ENCODE measurements around the gene CBX3. TPM values are rescaled to one million over a fixed set of nuclear protein-coding genes. Genes with fewer than 3 reads are reported as not detected.

CBX3 gene
- total RNA-seq, 1 experiment from 2014 or later = 308 TPM

GRCh38 chr7:26197153-26198115, 4.1 kb upstream of the CBX3 start:
- Histone ChIP-seq H3K79me2 (ENCODE audit: low read depth) (peaks cover 91% of the 10 kb centered on the region), H3K4me3 (peak overlapping the region; percentile 98), H4K20me1 (ENCODE audit: insufficient read depth) (peaks cover 75% of the 10 kb centered on the region), H3K4me2 (peak overlapping the region; percentile 84), H3K4me1 (replicated peaks; ENCODE audit: insufficient read depth) (peaks cover 35% of the 10 kb centered on the region), H3K9me3 (ENCODE audit: insufficient read depth, low read depth) (no peaks in the 10 kb centered on the region), H3K36me3 (ENCODE audit: low read depth) (peaks cover 69% of the 10 kb centered on the region), H3F3A (ENCODE audit: insufficient read depth, low read depth) (peaks cover 78% of the 10 kb centered on the region), H2AFZ (no peak overlapping the region), H3K27ac (peak overlapping the region; percentile 92), H3K9me2 (ENCODE audit: insufficient read depth) (no peaks in the 10 kb centered on the region), H3K27me3 (ENCODE audit: insufficient read depth, low read depth) (no peaks in the 10 kb centered on the region)
- POLR2A ChIA-PET (ENCODE audit: unreplicated experiment) = interaction anchor here (0.6 to 2.0 kb wide), 2 partner anchors 20 to 45 kb away, joined by 8 to 33 read pairs; partner anchors contain the start of gene NFE2L3
- DNase-seq = no peak
- TSS peak; percentile 0 for BruUV-seq (replicated peaks)
- CTCF ChIA-PET = interaction anchor here (0.6 to 2.3 kb wide), 7 partner anchors 9 to 302 kb away, joined by 3 to 16 read pairs (median 4); no protein-coding TSS in a partner anchor
- intact Hi-C loops (cut with micrococcal nuclease; ENCODE audit: unreplicated experiment) = loop anchor here (1.0 to 10.0 kb wide), 3 partner anchors 106 to 470 kb away; no protein-coding TSS in a partner anchor
- TF ChIP-seq, protein P1, sequence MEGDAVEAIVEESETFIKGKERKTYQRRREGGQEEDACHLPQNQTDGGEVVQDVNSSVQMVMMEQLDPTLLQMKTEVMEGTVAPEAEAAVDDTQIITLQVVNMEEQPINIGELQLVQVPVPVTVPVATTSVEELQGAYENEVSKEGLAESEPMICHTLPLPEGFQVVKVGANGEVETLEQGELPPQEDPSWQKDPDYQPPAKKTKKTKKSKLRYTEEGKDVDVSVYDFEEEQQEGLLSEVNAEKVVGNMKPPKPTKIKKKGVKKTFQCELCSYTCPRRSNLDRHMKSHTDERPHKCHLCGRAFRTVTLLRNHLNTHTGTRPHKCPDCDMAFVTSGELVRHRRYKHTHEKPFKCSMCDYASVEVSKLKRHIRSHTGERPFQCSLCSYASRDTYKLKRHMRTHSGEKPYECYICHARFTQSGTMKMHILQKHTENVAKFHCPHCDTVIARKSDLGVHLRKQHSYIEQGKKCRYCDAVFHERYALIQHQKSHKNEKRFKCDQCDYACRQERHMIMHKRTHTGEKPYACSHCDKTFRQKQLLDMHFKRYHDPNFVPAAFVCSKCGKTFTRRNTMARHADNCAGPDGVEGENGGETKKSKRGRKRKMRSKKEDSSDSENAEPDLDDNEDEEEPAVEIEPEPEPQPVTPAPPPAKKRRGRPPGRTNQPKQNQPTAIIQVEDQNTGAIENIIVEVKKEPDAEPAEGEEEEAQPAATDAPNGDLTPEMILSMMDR (conservative IDR thresholded peaks at IDR 0.05) = no peak
- no peak for TF ChIP-seq EZH2 (IDR thresholded peaks at IDR 0.05; ENCODE audit: low read depth)

- ChIA-PET POLR2A (ENCODE audit: unreplicated experiment) (interaction anchor here (0.5 to 2.0 kb wide), 4 partner anchors 19 to 501 kb away, joined by 3 to 33 read pairs (median 6); partner anchors contain the start of gene NFE2L3), CTCF (interaction anchor here (0.6 to 2.3 kb wide), 10 partner anchors 10 to 171 kb away, joined by 3 to 16 read pairs (median 4); no protein-coding TSS in a partner anchor)
- TF ChIP-seq, protein P1 (conservative IDR thresholded peaks at IDR 0.05) = peak; percentile 98
- TF ChIP-seq EZH2 (IDR thresholded peaks at IDR 0.05; ENCODE audit: low read depth) = no peak
- no peak for DNase-seq
- peaks cover 70% of the 10 kb centered on the region for H3F3A ChIP-seq (ENCODE audit: insufficient read depth, low read depth)
- no peaks in the 10 kb centered on the region for H3K27me3 ChIP-seq (ENCODE audit: insufficient read depth, low read depth)
- peaks cover 75% of the 10 kb centered on the region for H4K20me1 ChIP-seq (ENCODE audit: insufficient read depth)
- peak overlapping the region; percentile 84 for H3K4me2 ChIP-seq
- H3K36me3 ChIP-seq (ENCODE audit: low read depth) = peaks cover 69% of the 10 kb centered on the region
- H3K9me3 ChIP-seq (ENCODE audit: insufficient read depth, low read depth) = no peaks in the 10 kb centered on the region
- H3K27ac ChIP-seq = peak overlapping the region; percentile 92
- peak overlapping the region; percentile 98 for H3K4me3 ChIP-seq
- intact Hi-C loops (cut with micrococcal nuclease; ENCODE audit: unreplicated experiment) = loop anchor here (1.0 to 10.0 kb wide), 3 partner anchors 107 to 469 kb away; no protein-coding TSS in a partner anchor
- no peak overlapping the region for H2AFZ ChIP-seq
- H3K79me2 ChIP-seq (ENCODE audit: low read depth) = peaks cover 91% of the 10 kb centered on the region
- H3K4me1 ChIP-seq (replicated peaks; ENCODE audit: insufficient read depth) = peaks cover 29% of the 10 kb centered on the region
- BruUV-seq (replicated peaks) = no TSS peak
- no peaks in the 10 kb centered on the region for H3K9me2 ChIP-seq (ENCODE audit: insufficient read depth)
These were observed 3.3 kb upstream of the CBX3 start for GRCh38 chr7:26198133-26198780.

- no peaks in the 10 kb centered on the region for H3K9me2 ChIP-seq (ENCODE audit: insufficient read depth)
- peaks cover 91% of the 10 kb centered on the region for H3K79me2 ChIP-seq (ENCODE audit: low read depth)
- intact Hi-C loops (cut with micrococcal nuclease; ENCODE audit: unreplicated experiment) = loop anchor here (1.0 to 10.0 kb wide), 3 partner anchors 107 to 469 kb away; no protein-coding TSS in a partner anchor
- no peaks in the 10 kb centered on the region for H3K27me3 ChIP-seq (ENCODE audit: insufficient read depth, low read depth)
- H2AFZ ChIP-seq = no peak overlapping the region
- peaks cover 69% of the 10 kb centered on the region for H3K36me3 ChIP-seq (ENCODE audit: low read depth)
- no peaks in the 10 kb centered on the region for H3K9me3 ChIP-seq (ENCODE audit: insufficient read depth, low read depth)
- no peak for TF ChIP-seq EZH2 (IDR thresholded peaks at IDR 0.05; ENCODE audit: low read depth)
- TF ChIP-seq, protein P1 (conservative IDR thresholded peaks at IDR 0.05) = no peak
- ChIA-PET POLR2A (ENCODE audit: unreplicated experiment) (interaction anchor here (0.6 to 2.0 kb wide), 2 partner anchors 47 to 111 kb away, joined by 4 to 8 read pairs; partner anchors contain the start of gene NFE2L3), CTCF (interaction anchor here (0.6 to 2.3 kb wide), 6 partner anchors 11 to 170 kb away, joined by 3 to 16 read pairs (median 4); no protein-coding TSS in a partner anchor)
- no TSS peak for BruUV-seq (replicated peaks)
- peak overlapping the region; percentile 84 for H3K4me2 ChIP-seq
- DNase-seq = no peak
- peaks cover 31% of the 10 kb centered on the region for H3K4me1 ChIP-seq (replicated peaks; ENCODE audit: insufficient read depth)
- peak overlapping the region; percentile 92 for H3K27ac ChIP-seq
- peaks cover 65% of the 10 kb centered on the region for H3F3A ChIP-seq (ENCODE audit: insufficient read depth, low read depth)
- peaks cover 75% of the 10 kb centered on the region for H4K20me1 ChIP-seq (ENCODE audit: insufficient read depth)
- H3K4me3 ChIP-seq = peak overlapping the region; percentile 98
These were observed 2.8 kb upstream of the CBX3 start for GRCh38 chr7:26198781-26199169.

All from PC-9 (cell line).